GM12872 (cell line): ENCODE data around the gene GNAI3.

Experiments used
- CTCF ChIP-seq: IDR thresholded peaks from 3 replicates; pipeline ENCODE4 v1.5.1; 2011; ENCODE audit warnings: low read depth, mild to moderate bottlenecking, low read length, moderate library complexity; ENCODE audit not compliant: insufficient read depth

GNAI3 gene

GRCh38 chr1:109622895-109623294 lies 74.5 kb downstream of the GNAI3 start:
- TF ChIP-seq CTCF = no peak

GRCh38 chr1:109623601-109624161 lies 75.3 kb downstream of the GNAI3 start:
- no peak for TF ChIP-seq CTCF

GRCh38 chr1:109624201-109625010 lies 76.0 kb downstream of the GNAI3 start:
- TF ChIP-seq CTCF = no peak

GRCh38 chr1:109625176-109625575 lies 76.8 kb downstream of the GNAI3 start:
- no peak for TF ChIP-seq CTCF

- no peak for TF ChIP-seq CTCF
These were observed 77.5 kb downstream of the GNAI3 start for GRCh38 chr1:109625601-109626560.

GRCh38 chr1:109626682-109627408 lies 78.4 kb downstream of the GNAI3 start:
- no peak for TF ChIP-seq CTCF
